Kidney epithelial cell (primary cell): ENCODE results near the gene TEKT3. TPM values are rescaled to one million over a fixed set of nuclear protein-coding genes. Genes with fewer than 3 reads are reported as not detected.

Source experiments
- DNase-seq: peaks from one replicate; pipeline ENCODE4 v3.0.0-alpha.2; 2010; ENCODE audit warnings: low read depth
- H3K27me3 ChIP-seq: 2 replicates; pipeline ENCODE4 v1.6.0; 2011; ENCODE audit warnings: low read length; ENCODE audit not compliant: control insufficient read depth, insufficient read depth
- H3K36me3 ChIP-seq: 2 replicates; pipeline ENCODE4 v1.5.1; 2011; ENCODE audit warnings: low read length; ENCODE audit not compliant: control insufficient read depth, insufficient read depth
- H3K4me3 ChIP-seq: 2 replicates; pipeline ENCODE4 v1.5.1; 2011; ENCODE audit warnings: low read depth, mild to moderate bottlenecking, control low read depth, low read length
- total RNA-seq: library from RNA; depleted of rRNA; stranded (reverse); fragments of >200 nt; gene quantifications from 2 replicates; pipeline ENCODE4 v1.2.3, GENCODE V29; 2015
- TF ChIP-seq, protein P1 (sequence below): IDR thresholded peaks from 2 replicates; pipeline ENCODE4 v1.5.1; 2011; ENCODE audit warnings: mild to moderate bottlenecking, moderate library complexity, low read length, control low read depth, inconsistent platforms; ENCODE audit not compliant: insufficient read depth, poor library complexity, severe bottlenecking

The TEKT3 gene
- total RNA-seq, 1 donor from 2014 or later, result not detected

DNA sequence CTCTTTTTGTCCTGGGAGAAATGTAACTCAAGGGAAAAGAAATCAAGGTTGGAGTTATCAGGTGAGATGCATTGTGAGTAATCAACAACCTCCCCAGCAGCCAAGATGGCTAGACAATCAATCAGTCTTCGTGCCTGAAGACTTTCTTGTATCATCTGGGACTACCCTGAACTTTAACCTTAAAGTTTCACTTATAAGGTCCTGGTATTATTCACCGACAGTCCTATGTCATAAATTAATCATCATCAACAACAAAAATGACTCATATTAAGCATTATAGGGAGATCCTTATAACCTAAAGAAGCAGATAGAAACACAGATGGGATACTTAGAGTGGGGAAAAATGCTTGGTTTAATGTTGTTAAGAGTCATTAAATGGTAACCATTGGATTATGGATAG is 7.7 kb upstream of the TEKT3 start:
- no peaks in the 10 kb centered on the region for H3K27me3 ChIP-seq
- no peak overlapping the region for H3K4me3 ChIP-seq
- DNase-seq, result no peak
- H3K36me3 ChIP-seq, result no peaks in the 10 kb centered on the region
- TF ChIP-seq, protein P1, sequence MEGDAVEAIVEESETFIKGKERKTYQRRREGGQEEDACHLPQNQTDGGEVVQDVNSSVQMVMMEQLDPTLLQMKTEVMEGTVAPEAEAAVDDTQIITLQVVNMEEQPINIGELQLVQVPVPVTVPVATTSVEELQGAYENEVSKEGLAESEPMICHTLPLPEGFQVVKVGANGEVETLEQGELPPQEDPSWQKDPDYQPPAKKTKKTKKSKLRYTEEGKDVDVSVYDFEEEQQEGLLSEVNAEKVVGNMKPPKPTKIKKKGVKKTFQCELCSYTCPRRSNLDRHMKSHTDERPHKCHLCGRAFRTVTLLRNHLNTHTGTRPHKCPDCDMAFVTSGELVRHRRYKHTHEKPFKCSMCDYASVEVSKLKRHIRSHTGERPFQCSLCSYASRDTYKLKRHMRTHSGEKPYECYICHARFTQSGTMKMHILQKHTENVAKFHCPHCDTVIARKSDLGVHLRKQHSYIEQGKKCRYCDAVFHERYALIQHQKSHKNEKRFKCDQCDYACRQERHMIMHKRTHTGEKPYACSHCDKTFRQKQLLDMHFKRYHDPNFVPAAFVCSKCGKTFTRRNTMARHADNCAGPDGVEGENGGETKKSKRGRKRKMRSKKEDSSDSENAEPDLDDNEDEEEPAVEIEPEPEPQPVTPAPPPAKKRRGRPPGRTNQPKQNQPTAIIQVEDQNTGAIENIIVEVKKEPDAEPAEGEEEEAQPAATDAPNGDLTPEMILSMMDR, result no peak

DNA sequence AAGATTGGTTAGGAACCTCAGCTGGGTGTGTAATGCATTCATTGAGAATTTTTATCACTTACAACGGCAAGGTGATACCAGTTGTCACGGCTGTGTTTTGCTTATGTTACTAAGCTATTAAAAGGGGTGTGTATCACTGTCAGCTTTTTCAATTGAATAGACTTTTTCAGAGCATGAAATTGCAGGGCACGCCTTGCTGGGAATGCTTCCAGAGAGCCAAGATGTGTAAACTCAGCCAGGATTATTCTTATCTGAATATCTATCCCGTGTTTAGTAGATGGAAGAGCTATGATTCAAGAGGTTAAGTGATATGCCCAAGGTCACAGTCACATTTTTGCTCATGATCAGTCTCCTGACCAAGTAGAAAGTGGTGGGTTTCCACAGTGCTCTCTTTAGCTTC is 6.6 kb upstream of the TEKT3 start:
- no peaks in the 10 kb centered on the region for H3K36me3 ChIP-seq
- no peak overlapping the region for H3K4me3 ChIP-seq
- TF ChIP-seq, protein P1, result no peak
- DNase-seq, result no peak
- H3K27me3 ChIP-seq, result no peaks in the 10 kb centered on the region

DNA sequence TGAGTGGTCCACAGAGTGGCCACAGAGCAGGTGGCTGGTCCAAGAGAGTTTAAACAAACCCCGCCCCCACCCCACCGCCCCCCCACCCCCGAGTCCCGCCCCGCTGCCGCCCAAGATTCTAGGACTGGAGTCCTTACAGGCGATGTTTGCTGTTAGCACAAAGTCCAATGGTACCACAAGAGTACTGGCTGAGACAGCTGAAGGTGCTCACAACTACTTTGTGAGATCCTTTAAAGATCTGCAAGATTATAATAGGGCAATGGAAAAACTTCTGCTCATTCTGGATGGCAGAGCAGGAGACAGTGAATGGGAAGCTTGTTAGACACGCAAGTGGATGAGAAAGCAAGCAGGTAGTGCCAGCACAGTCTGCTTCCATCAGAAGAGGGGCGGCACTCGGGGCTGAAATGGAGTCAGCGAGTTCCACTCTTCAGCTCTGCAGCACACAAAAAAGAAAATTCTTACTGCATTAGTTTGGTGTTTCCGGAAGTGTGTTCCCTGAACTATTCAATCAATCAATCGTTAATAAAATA is 4.7 kb upstream of the TEKT3 start:
- TF ChIP-seq, protein P1, result no peak
- no peak for DNase-seq
- no peaks in the 10 kb centered on the region for H3K36me3 ChIP-seq
- peaks cover 6% of the 10 kb centered on the region for H3K27me3 ChIP-seq
- no peak overlapping the region for H3K4me3 ChIP-seq

DNA sequence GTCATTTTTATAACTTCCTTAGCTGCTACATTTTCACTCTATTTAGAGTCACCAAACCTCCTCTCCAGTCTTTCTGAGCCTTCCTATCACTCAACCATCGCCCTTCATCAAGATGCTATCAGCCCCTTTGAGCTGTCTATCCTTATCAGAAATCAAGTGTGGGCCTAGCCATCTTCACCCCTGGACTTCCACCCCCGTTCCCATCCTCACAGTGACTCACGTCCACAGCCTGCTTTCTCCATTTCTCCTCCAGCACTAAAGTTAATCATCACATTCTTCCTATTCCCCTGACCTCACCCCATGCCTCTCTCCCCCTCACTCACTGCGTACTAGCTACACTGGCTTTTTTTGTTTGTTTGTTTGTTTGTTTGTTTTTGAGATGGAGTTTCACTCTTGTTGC is 2.4 kb upstream of the TEKT3 start:
- TF ChIP-seq, protein P1, result no peak
- Histone ChIP-seq H3K27me3 (peaks cover 6% of the 10 kb centered on the region), H3K36me3 (no peaks in the 10 kb centered on the region), H3K4me3 (no peak overlapping the region)
- peak; percentile 10 for DNase-seq

DNA sequence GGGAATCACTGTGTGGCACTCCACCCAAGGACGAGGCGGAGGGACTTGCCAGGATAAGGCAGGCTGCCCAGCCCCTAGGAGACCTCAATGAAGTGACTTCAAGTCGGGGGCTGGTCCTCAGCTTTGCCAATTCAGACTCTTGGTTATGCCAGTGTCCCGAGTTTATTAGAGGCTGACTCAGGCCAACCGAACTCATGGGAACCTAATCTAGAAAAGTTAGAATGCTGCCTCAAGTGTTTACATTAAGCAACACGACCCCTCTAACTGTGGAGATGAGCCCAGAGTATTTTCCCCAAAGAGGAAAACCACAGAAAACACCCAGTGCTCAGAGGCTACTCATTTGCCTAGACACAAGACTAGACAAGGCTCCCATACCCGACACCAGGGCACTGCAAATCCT is 1.1 kb upstream of the TEKT3 start:
- Histone ChIP-seq H3K4me3 (no peak overlapping the region), H3K36me3 (no peaks in the 10 kb centered on the region), H3K27me3 (peaks cover 6% of the 10 kb centered on the region)
- TF ChIP-seq, protein P1, result no peak
- no peak for DNase-seq

DNA sequence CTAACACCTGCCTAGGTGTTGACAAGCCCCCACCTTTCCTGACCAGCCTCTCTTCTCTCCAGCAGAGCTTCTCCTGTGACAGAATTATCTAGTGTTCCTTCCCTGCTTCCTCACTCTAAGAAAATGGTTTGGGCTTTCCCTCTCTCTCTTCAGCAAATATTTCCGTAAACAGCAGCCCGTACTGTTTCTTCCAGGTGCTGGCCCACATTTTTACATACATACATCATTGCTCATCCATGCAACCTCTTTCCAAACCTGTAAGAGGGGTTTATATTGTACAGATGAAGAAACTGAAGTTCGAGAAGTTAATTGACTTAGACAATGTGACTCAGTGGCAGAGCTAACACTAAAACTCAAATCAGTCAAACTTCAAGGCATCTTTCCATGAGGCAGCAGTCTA is 569 bp upstream of the TEKT3 start:
- TF ChIP-seq, protein P1, result no peak
- DNase-seq, result no peak
- Histone ChIP-seq H3K4me3 (peak overlapping the region; percentile 51), H3K36me3 (no peaks in the 10 kb centered on the region), H3K27me3 (peaks cover 6% of the 10 kb centered on the region)
